HG03039 (cell line): ENCODE results near the gene PLK2.
A peak's percentile ranks its signal among the peaks of the same experiment; 100 is the strongest.

Source experiments
- ATAC-seq: cut with Tn5 transposase; IDR thresholded peaks from one replicate; pipeline ENCODE4 v1.9.1; 2021; ENCODE audit warnings: mild to moderate bottlenecking, moderate library complexity; ENCODE audit not compliant: unreplicated experiment

Gene PLK2

DNA sequence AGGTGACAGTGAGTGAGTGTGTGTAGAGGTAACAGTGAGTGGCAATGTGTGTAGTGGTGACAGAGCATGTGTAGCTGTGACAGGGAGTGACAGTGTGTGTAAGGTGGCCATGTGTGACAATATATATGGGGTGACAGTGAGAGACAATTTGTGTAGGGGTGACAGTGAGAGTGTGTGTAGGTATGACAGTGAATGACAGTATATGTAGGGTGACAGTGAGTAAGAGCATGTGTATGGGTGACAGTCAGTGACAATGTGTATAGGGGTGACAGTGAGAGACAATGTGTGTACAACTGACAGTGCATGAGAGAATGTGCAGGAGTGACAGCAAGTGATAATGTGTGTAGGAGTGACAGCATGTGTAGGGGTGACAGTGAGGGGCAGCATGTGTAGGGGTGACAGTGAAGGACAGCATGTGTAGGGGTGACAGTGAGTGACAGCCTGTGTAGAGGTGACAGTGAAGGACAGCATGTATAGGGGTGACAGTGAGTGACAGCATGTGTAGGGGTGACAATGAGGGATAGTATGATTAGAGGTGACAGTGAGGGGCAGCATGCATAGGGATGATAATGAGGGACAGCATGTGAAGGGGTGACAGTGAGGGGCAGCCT is 21.3 kb upstream of the PLK2 start:
- no peak for ATAC-seq

DNA sequence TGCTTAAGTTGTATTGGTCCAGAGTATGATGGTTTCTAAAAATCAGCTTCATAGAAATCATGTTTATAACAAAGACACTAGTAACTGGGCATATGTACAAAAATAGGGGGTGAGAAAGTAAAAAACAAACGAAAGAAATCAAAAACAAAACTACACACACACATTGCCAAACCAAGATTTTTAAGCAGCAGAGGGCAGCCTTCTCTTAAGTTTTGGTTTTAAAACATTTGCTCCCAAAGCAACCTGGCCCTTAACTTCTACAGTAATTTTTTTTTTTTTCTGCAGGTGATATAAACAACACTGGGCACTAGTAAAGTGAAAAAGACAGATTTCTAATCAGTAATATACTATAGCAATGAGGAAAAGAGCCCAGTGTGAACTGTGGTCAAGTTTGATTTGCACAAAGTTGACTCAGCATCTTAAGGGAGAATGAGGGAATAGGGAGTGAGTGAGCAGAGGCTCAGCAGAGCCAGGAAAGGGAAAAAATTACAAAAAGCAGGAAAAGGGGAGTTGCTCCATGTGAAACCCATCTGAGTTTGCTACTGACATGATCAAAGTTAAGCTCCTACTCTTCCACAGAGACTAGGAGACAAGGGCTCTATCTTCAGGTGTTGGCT is 18.0 kb upstream of the PLK2 start:
- ATAC-seq = no peak

- ATAC-seq = no peak
These were observed 15.5 kb upstream of the PLK2 start for GRCh38 chr5:58475404-58475803.

- ATAC-seq = no peak
These were observed 10.0 kb upstream of the PLK2 start for GRCh38 chr5:58469896-58470295.

GRCh38 chr5:58466939-58467338 is 7.1 kb upstream of the PLK2 start:
- peak; percentile 99 for ATAC-seq

GRCh38 chr5:58462623-58463230 is 2.8 kb upstream of the PLK2 start:
- ATAC-seq = no peak

DNA sequence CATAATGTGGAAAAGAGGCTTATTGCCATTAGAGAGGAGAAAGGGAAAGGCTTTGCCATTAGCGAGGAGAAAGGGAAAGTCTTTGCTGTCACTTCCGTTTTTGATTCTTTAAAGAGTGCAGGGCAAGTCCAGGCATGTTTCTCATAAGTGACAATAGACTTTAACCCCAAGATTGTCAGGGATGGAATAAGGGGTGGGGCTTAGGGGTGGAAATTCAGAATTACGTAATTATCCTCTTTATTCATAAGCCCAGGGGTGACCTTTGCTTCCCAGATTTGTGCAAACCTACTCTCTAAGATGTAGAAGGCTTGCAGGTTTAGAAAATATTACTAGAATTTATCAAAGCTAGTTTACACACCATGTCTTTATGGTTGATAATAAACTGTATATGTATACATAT is 2.3 kb upstream of the PLK2 start:
- ATAC-seq = no peak

DNA sequence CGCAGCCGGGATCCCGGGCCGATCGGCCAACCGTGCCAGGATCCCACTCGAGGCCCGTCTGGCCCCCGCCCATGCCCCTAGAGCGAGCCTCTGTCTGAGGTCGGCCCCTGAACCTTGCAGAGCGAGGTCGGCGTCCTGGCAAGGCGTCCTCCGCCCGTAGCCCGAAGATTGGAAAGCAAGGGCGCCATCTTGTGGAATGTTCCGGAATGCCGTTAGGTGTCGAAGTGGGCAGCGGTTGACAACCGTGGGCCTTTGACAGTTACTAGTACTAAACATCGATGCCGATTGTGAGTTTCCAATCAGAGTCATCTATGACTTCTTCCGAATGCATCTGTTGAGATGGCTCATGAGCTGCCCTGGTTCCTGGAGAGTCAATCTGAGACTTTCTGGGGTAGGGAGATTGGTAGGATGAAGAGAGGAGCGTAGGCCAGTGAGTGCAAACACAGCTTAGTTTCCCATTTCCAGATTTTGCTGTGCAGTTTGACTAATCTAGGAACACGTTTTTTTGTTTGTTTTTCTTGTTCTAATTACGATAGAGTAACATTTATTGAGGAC is 923 bp upstream of the PLK2 start:
- ATAC-seq = peak; percentile 68

DNA sequence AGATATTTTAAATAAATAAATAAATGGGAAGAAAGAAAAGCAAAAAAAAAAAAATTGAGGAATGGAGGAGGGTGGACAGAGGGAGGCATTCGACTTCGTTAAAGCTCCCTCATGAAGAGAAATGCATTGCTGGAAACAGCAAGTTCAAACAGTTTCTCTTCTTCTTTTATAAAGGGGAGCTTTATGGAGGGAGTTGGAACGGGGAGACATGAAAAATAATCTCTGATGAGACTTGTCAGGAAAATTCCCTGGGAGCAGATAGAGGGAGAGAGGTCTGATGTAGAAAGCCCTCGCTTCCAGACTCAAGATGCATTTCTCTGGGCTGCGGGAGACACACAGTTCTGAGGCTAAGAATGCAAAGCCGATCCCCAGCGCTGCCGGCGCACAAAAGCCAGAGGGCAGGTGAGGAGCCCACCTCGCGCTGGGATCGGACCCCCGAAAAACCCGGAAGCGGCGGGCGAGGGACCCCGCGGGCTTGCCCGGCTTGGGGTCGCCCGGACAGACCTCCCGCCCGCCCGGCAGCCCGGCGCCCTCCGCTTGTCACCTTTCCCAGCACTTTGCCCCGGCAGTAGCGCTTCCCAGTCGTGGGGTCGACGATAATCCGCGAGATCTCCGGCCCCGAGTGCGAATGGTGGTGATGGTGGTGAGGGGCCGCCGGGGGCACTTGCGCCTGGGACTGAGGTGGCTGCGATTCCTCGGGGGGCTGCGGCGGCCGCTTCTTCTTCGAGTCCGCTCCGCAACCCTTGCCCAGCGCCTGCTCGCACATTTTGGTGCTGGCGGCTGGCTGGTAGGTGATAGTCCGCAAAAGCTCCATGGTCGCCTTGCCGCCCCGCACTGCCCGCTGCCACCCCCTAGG is 512 bp downstream of the PLK2 start:
- ATAC-seq = no peak

- no peak for ATAC-seq
These were observed 1.1 kb downstream of the PLK2 start for GRCh38 chr5:58458743-58459145.

GRCh38 chr5:58458141-58458742 is 1.6 kb downstream of the PLK2 start:
- ATAC-seq = no peak

- ATAC-seq = no peak
These were observed 2.8 kb downstream of the PLK2 start for GRCh38 chr5:58457050-58457449.

DNA sequence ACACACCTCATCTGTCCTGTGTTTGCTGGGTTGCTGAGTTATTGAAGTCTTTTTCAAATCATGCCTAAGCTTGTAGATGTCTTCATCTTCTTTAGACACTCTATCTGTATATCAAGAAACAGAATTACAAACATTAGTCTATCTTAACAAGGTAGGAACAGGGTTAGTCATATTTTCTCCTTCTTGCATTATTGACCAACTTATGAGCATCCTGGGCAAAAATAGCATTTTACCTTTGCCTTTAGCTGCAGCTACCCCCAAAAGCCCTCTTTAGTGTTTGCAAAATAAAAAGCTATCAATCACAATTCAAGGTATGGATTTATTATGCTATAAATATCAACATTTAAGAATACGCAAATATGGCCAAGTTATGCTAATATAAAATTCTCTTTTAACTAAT is 3.4 kb downstream of the PLK2 start:
- no peak for ATAC-seq

- ATAC-seq = no peak
These were observed 3.9 kb downstream of the PLK2 start for GRCh38 chr5:58456026-58456425.

- ATAC-seq = no peak
These were observed 4.4 kb downstream of the PLK2 start for GRCh38 chr5:58455480-58455879.

- no peak for ATAC-seq
These were observed 4.8 kb downstream of the PLK2 start for GRCh38 chr5:58455066-58455465.

- ATAC-seq = no peak
These were observed 5.9 kb downstream of the PLK2 start for GRCh38 chr5:58454025-58454424.

- ATAC-seq = no peak
These were observed 6.6 kb downstream of the PLK2 start for GRCh38 chr5:58453306-58453705.

DNA sequence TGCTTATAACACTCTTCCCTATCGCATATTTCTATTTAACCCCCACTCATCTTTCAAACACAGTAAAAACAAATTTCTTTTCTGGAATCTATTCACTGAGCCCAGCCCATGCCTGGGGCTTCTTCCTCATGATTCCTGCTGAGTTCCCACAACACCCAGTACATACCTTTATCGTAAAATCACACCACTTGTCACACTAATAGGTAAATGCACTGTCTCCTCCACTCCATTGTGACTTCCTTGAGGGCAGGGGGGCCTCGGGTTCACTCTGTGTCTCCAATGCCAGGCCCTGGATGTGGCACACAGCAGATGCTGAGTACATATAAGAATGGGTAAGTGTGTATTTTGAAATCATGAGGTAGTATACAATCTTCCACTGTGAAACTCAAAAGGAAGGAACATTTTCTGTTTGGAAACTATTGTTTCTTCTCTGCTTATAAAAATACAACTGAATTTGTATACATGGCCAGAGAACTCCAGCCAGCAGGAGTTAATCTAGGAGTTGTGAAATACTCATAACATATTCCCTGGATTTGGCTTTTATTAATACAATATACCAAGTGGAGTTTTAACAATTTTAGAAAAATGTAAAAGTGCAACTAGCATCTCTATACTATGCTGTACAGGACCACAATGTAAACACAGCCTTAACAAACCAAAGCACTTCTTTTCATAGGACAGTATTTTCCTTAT is 7.2 kb downstream of the PLK2 start:
- ATAC-seq = no peak
